Activated T-cell treated with anti-CD3 and anti-CD28 coated beads, Interleukin-2, amount 50 U/mL, for 24 hours (primary cell): Measurements from ENCODE around the gene DIAPH3.
A peak's percentile ranks its signal among the peaks of the same experiment; 100 is the strongest.
"Not testable (repeated sequence)": the region's sequence is repeated elsewhere in the genome, so short reads cannot be mapped to it uniquely, and the experiment has no call there.

Source experiments
- DNase-seq: peaks from one replicate; pipeline ENCODE4 v3.0.0-alpha.2; 2020
- H3K27ac Mint-ChIP-seq: 2 replicates; pipeline ENCODE4 v1.8.0; 2020; ENCODE audit warnings: mild to moderate bottlenecking, mixed read lengths
- H3K27me3 Mint-ChIP-seq: 2 replicates; pipeline ENCODE4 v1.8.0; 2020; ENCODE audit warnings: mixed read lengths
- H3K36me3 Mint-ChIP-seq: 2 replicates; pipeline ENCODE4 v1.8.0; 2020; ENCODE audit warnings: low read depth, mixed read lengths
- H3K4me1 Mint-ChIP-seq: 2 replicates; pipeline ENCODE4 v1.8.0; 2020; ENCODE audit warnings: low read depth, mixed read lengths
- H3K4me3 Mint-ChIP-seq: 2 replicates; pipeline ENCODE4 v1.8.0; 2020; ENCODE audit warnings: mild to moderate bottlenecking, moderate library complexity, mixed read lengths
- H3K9me3 Mint-ChIP-seq: 2 replicates; pipeline ENCODE4 v1.8.0; 2020; ENCODE audit warnings: mixed read lengths

DIAPH3 gene

GRCh38 chr13:60093425-60094019 is 70.2 kb downstream of the DIAPH3 start:
- Mint-ChIP-seq H3K27ac (no peak overlapping the region), H3K9me3 (no peaks in the 10 kb centered on the region), H3K4me3 (no peak overlapping the region), H3K27me3 (no peaks in the 10 kb centered on the region), H3K4me1 (peaks cover 4% of the 10 kb centered on the region), H3K36me3 (peaks cover 9% of the 10 kb centered on the region)
- DNase-seq: no peak

DNA sequence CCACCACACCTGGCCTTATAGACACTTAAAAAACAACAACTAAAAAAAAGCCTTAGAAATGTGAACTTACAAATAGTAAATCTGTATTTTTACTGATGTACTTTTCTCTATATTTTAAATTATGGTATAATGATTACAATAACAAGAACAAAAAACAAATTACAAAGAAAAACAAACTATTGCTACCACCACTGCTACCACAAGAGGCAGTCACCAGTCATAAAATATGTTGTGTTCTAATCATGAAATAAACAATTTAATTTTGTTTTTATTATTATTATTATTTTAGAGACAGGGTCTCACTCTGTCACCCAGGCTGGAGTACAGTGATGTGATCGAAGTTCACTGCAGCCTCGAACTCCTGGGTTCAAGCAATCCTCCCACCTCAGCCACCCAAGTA is 72.2 kb downstream of the DIAPH3 start:
- no peak for DNase-seq
- Mint-ChIP-seq H3K36me3 (peaks cover 9% of the 10 kb centered on the region), H3K4me1 (peaks cover 4% of the 10 kb centered on the region), H3K9me3 (no peaks in the 10 kb centered on the region), H3K27ac (no peak overlapping the region), H3K27me3 (no peaks in the 10 kb centered on the region), H3K4me3 (no peak overlapping the region)

- Mint-ChIP-seq H3K27me3 (no peaks in the 10 kb centered on the region), H3K27ac (no peak overlapping the region), H3K4me3 (no peak overlapping the region), H3K4me1 (peaks cover 4% of the 10 kb centered on the region), H3K36me3 (peaks cover 9% of the 10 kb centered on the region), H3K9me3 (no peaks in the 10 kb centered on the region)
- DNase-seq: no peak
These were observed 73.2 kb downstream of the DIAPH3 start for GRCh38 chr13:60090574-60090973.

- H3K27me3 Mint-ChIP-seq, H3K9me3 Mint-ChIP-seq: not testable (repeated sequence)
These were observed 79.9 kb downstream of the DIAPH3 start for GRCh38 chr13:60083780-60084179.

GRCh38 chr13:60080850-60081249 is 82.9 kb downstream of the DIAPH3 start:
- Mint-ChIP-seq H3K9me3 (no peaks in the 10 kb centered on the region), H3K4me1 (no peaks in the 10 kb centered on the region), H3K36me3 (no peaks in the 10 kb centered on the region), H3K4me3 (no peak overlapping the region), H3K27me3 (no peaks in the 10 kb centered on the region), H3K27ac (no peak overlapping the region)
- DNase-seq: no peak

More at GRCh38 chr13:60083780-60084179, 79.9 kb downstream of the DIAPH3 start:
- not testable (repeated sequence) for H3K4me1 Mint-ChIP-seq, DNase-seq, H3K27ac Mint-ChIP-seq, H3K36me3 Mint-ChIP-seq, H3K4me3 Mint-ChIP-seq

DNA sequence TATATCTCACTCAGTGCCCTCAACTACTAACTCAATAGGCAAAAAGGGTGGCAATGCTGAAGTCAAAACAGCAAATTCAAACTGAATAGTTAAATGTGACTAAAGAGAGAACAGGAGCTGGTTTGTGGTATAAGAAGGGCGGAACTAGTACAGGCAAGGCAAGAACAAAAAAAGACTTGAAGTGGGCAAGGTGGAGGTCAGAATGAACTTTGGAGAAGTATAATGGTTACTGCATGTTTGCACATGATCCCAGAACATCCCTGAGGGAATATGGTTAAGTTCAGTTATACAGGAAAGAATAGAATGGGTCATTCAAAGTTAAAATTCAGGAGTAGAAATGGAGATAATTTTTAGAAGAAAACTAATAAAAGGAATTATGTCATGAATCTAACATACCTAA is 85.5 kb downstream of the DIAPH3 start:
- H3K27ac Mint-ChIP-seq: no peak overlapping the region
- no peaks in the 10 kb centered on the region for H3K36me3 Mint-ChIP-seq
- H3K9me3 Mint-ChIP-seq: no peaks in the 10 kb centered on the region
- no peak for DNase-seq
- no peaks in the 10 kb centered on the region for H3K4me1 Mint-ChIP-seq
- no peaks in the 10 kb centered on the region for H3K27me3 Mint-ChIP-seq
- H3K4me3 Mint-ChIP-seq: no peak overlapping the region

DNA sequence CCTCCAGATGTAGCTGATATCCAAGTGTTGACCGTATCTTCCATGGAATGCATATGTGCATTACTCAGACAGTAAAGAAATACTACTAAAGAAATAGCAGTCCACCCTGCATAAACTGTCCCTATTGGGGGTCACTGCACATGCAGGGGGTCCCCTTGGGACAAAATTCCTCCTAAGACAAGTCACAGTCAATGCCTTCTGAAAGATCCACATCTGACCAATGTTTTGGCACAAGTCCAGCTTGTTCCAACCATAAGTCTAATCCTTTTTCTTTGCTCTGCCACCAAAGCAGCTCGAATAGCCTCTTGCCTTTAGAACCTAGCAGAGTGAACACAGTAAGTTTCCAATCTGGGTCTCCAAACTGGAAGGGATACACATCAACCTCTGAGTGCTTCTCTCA is 87.9 kb downstream of the DIAPH3 start:
- no peak overlapping the region for H3K27ac Mint-ChIP-seq
- no peak overlapping the region for H3K4me3 Mint-ChIP-seq
- no peaks in the 10 kb centered on the region for H3K36me3 Mint-ChIP-seq
- H3K4me1 Mint-ChIP-seq: no peaks in the 10 kb centered on the region
- H3K27me3 Mint-ChIP-seq: no peaks in the 10 kb centered on the region
- H3K9me3 Mint-ChIP-seq: no peaks in the 10 kb centered on the region
- no peak for DNase-seq

DNA sequence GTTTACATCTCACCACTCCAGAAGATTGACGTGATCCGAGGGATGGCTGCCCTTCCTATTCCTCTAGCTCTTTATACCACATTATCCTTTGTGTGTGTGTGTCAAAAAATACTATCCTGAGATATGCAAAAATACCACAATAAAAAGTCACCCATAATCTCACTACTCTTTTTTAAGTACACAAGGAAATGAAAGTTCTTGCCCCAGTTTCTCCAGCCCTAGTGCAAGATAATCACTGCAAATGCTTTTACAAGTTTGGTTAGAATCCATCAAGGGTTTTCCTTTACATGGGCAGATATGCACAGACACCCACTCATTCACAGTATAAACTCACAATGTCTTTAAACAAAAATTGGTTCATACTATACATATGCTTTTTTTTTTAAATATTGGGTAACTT is 89.3 kb downstream of the DIAPH3 start:
- H3K4me1 Mint-ChIP-seq: no peaks in the 10 kb centered on the region
- no peaks in the 10 kb centered on the region for H3K27me3 Mint-ChIP-seq
- no peak overlapping the region for H3K4me3 Mint-ChIP-seq
- H3K36me3 Mint-ChIP-seq: no peaks in the 10 kb centered on the region
- H3K9me3 Mint-ChIP-seq: no peaks in the 10 kb centered on the region
- no peak for DNase-seq
- no peak overlapping the region for H3K27ac Mint-ChIP-seq

- H3K27me3 Mint-ChIP-seq: no peaks in the 10 kb centered on the region
- no peak for DNase-seq
- H3K9me3 Mint-ChIP-seq: no peaks in the 10 kb centered on the region
- H3K27ac Mint-ChIP-seq: no peak overlapping the region
- peaks cover 4% of the 10 kb centered on the region for H3K4me1 Mint-ChIP-seq
- no peak overlapping the region for H3K4me3 Mint-ChIP-seq
- no peaks in the 10 kb centered on the region for H3K36me3 Mint-ChIP-seq
These were observed 97.5 kb downstream of the DIAPH3 start for GRCh38 chr13:60066226-60066625.

- no peaks in the 10 kb centered on the region for H3K27me3 Mint-ChIP-seq
- no peaks in the 10 kb centered on the region for H3K36me3 Mint-ChIP-seq
- H3K27ac Mint-ChIP-seq: no peak overlapping the region
- no peak overlapping the region for H3K4me3 Mint-ChIP-seq
- H3K9me3 Mint-ChIP-seq: no peaks in the 10 kb centered on the region
- peaks cover 7% of the 10 kb centered on the region for H3K4me1 Mint-ChIP-seq
- no peak for DNase-seq
These were observed 101.2 kb downstream of the DIAPH3 start for GRCh38 chr13:60062502-60062901.

DNA sequence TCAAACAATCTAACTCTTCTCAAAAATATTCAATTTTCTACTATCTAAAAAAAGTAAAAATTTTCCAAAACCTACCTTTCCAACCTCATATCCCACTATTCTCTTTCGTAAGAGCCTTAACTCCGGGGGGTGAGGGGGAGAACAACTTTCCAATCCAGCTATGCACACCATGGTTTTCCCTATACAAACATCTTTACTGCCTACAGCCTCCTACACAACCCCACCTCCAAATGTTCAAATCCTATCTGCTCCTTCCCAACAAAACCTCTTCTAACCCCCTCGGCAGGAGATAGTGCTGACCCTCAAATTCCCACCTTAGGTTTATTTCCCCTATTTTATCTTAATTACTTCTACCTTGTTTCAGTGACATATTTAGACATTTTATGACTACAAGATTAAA is 102.0 kb downstream of the DIAPH3 start:
- no peak for DNase-seq
- Mint-ChIP-seq H3K4me3 (no peak overlapping the region), H3K36me3 (no peaks in the 10 kb centered on the region), H3K4me1 (peaks cover 7% of the 10 kb centered on the region), H3K27me3 (no peaks in the 10 kb centered on the region), H3K27ac (peak overlapping the region; percentile 64), H3K9me3 (no peaks in the 10 kb centered on the region)

DNA sequence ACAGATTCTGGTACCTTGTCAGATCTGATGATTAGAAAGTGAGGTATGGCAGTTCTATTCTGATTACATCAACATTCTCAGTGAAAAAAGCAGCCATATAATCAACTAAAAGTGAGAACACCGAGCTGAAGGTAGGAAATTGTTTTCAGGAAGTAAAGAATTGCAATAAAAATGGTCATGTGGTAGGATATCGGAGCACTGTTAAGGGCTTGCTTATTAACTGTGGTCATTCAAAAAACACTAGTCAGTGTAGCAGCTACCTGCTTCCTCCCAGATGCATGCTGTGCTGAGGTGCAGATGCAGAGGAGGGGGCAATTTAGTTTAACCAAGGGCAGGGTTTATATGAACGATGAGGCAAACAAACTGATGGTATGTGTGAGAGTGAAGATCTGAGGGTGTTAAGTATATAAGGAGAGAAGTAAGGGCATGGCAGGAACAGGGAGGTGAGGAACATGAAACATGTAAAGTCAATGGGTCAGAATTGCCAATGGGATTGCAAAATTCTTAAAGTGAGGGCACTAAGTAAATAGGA is 111.9 kb downstream of the DIAPH3 start:
- no peaks in the 10 kb centered on the region for H3K9me3 Mint-ChIP-seq
- no peak overlapping the region for H3K27ac Mint-ChIP-seq
- H3K4me1 Mint-ChIP-seq: no peaks in the 10 kb centered on the region
- H3K27me3 Mint-ChIP-seq: no peaks in the 10 kb centered on the region
- no peaks in the 10 kb centered on the region for H3K36me3 Mint-ChIP-seq
- DNase-seq: no peak
- no peak overlapping the region for H3K4me3 Mint-ChIP-seq

DNA sequence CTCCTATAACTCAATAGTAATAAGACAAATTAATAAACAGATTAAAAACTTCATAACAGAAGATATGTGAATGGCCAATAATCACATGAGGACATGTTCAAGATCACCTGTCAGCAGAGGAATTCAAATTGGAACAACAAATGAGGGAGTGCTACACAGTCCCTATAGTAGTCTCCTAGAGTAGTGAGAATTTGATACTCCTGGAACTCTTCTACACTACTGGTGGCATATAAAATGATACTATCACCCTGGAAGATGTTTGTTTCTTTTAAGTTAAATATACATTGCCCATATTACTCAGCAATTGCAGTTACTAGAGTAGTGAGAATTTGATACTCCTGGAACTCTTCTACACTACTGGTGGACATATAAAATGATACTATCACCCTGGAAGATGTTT is 115.4 kb downstream of the DIAPH3 start:
- not testable (repeated sequence) for H3K36me3 Mint-ChIP-seq, DNase-seq, H3K9me3 Mint-ChIP-seq, H3K27me3 Mint-ChIP-seq, H3K4me3 Mint-ChIP-seq, H3K27ac Mint-ChIP-seq, H3K4me1 Mint-ChIP-seq

DNA sequence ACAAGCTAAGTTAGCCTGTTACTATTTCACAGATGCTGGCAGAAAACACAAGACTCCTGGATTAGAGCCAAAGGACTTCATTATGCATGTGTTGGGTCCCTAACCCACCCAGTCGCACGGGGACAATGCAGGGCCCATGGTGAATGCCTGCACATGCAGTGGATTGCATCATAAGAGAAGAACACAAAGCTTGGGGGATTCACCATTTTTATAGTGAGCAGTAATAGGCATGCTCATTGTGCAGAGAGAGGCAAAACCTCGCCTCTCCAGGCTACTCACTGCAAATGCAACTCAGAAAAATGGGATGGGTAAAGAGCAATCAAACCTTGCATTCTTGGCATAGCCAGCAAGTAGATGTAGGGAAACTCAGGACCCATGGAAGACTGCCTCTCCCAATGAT is 115.8 kb downstream of the DIAPH3 start:
- Mint-ChIP-seq H3K27me3 (no peaks in the 10 kb centered on the region), H3K27ac (no peak overlapping the region), H3K36me3 (peaks cover 2% of the 10 kb centered on the region), H3K4me1 (no peaks in the 10 kb centered on the region), H3K4me3 (no peak overlapping the region), H3K9me3 (no peaks in the 10 kb centered on the region)
- DNase-seq: no peak

- Mint-ChIP-seq H3K9me3 (no peaks in the 10 kb centered on the region), H3K27me3 (no peaks in the 10 kb centered on the region), H3K36me3 (peaks cover 8% of the 10 kb centered on the region), H3K4me3 (no peak overlapping the region), H3K4me1 (no peaks in the 10 kb centered on the region), H3K27ac (no peak overlapping the region)
- DNase-seq: no peak
These were observed 119.4 kb downstream of the DIAPH3 start for GRCh38 chr13:60044321-60044720.

DNA sequence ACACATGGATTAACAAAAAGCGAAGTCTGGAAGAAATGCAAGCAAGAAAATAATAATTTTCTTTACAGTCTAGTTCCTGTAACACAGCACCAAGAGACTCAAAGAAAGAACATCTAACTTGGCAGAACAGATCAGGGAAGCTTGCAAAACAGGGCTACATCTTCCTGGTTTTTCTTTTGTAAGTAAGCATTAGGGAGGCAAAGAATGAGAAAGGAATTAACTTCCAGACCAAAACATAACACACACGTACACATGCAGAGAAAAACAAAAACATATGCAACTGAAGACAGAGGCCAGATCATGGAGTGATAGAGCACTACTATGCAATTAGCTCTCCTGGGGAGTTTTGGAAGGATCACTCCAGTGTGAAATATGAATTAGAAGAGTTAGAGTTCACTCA is 120.5 kb downstream of the DIAPH3 start:
- no peak overlapping the region for H3K27ac Mint-ChIP-seq
- no peaks in the 10 kb centered on the region for H3K9me3 Mint-ChIP-seq
- DNase-seq: no peak
- H3K4me1 Mint-ChIP-seq: no peaks in the 10 kb centered on the region
- no peaks in the 10 kb centered on the region for H3K27me3 Mint-ChIP-seq
- no peak overlapping the region for H3K4me3 Mint-ChIP-seq
- peaks cover 8% of the 10 kb centered on the region for H3K36me3 Mint-ChIP-seq
